Hindlimb muscle (tissue), 1 donor: Measurements from ENCODE around the gene ARHGEF2. TPM values are rescaled to one million over a fixed set of nuclear protein-coding genes. Genes with fewer than 3 reads are reported as not detected.

Experiments used
- DNase-seq: peaks from one replicate; pipeline ENCODE4 v3.0.0-alpha.2; 2013
- polyA plus RNA-seq: library from polyadenylated mRNA; unstranded; fragments of 120-200 nt; gene quantifications from one replicate; pipeline ENCODE4 v1.2.1, GENCODE V29; 2013; ENCODE audit not compliant: insufficient read length

Gene ARHGEF2
- polyA plus RNA-seq, 1 donor: 192 TPM

DNA sequence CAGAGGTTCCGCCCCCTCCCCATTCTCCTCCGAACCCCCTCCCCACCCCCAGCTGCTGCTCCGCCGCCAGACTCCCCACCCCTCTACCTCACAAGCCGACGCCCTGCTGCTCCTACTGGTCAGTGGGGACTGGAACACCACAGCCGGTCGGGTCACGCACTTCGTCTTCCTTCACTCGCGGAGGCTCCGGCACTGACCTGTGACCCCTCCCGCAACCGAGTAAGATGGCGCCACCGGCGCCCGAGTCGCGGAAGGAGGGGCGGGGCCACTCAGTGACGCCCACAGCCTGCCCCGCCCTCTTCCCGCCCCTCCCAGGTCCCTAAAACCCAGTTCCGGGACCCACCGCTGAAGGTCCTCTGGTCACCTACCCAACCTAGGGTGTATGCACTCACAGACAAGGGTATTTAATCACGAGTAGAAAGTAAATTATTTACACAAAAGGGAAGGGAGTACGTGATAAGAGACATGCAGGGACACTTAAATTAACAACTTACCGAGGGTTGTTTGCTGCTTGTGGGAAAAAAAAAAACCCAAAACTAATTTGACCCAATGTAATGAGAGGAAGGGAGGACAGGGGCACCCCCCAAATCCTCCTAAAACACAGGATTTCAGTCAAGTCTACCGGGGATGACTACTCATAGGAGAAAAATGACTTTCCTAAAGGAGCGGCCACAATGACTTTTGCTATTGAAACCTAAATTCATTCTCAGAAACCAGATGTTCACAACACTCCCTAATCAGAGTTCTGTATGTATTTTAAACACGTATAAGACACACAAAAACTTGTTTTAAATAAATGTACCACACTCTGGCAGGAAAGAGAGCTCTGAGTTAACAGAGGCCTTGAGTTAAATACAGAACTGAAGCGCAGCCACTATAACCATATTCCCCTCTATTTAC, 66.9 kb downstream of the ARHGEF2 start, which contains the start of gene RIT1:
Gene RIT1, minus strand, starts transcription at position 194 of the 900 bp plus-strand sequence. CDS start 588 bp downstream, outside the sequence.
- peak; percentile 89 for DNase-seq

DNA sequence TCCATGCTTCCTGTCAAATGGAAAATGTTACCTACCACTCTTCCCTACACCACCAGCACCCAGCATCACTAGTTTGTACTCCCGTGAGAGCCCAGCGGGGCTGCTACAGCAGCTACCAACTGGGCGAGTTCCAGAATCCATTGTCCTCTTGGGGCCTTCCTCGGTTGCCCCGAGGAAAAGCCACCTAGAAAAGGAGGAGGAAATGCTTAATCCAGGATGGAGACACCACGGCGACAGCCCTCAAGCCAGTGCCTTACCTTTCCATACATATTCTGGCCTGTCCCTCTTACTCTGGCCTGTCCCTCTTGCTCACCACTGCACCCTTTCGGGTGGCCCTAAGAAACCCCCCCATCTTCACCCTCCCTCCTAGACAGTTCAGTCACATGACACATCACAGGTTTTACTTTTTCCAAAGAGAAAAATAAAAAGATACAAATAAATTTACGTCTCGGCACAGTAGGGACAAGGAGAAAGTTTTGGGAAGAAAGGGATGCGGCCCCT, 67.7 kb downstream of the ARHGEF2 start:
- peak; percentile 23 for DNase-seq

DNA sequence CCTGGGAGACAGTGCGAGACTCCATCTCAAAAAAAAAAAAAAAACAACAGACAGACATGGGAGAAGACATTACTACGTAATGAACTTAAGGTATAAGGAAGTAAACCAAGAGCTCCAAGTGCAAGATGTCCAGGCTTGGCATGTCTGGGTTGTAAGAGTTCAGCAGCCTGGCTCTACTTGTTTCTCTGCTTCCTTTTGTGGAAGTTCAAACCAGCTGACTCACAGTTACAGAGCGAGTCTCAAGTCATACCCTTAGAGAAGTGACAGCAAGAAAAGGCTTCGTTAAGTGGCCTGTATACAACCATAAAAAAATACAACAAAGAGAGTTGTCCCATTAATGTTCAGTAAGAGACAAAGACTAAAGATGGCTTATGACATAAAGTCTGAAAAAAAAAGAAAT, 68.5 kb downstream of the ARHGEF2 start:
- no peak for DNase-seq

DNA sequence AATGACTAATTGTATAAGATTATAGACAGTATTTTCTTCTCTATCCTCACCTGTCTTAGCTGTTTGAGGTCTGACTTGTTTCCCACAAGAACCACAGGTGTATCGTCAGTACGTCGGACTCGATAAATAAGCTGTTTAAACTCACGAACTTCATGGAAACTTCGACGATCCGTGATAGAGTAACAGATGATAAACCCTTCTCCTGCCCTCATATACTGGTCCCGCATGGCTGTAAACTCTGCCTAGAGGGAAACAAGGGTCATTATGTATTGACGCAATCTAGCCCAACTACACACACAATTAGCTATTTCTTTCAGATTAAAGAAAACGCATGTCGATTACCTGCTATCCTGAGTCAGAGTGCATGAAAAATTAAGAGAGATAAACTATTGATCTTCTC, 74.1 kb downstream of the ARHGEF2 start:
- DNase-seq: no peak

DNA sequence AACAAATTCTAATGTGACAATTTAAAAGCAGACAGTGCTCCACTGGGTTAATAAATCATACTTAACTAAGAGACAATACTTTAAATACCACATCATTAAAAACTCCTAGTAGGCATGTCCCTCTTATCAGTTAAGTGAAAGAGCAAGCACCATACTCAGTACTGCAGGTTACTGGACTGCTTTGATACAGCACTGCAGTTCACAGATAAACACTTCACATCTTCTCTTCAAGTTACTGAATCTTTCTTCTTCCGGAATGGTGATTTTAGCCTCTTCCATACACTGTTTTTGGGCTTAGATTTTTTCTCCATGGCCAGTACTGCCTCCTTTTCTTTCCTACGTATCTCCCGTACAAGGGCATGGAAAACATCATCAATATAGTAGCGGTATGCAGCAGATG, 78.2 kb downstream of the ARHGEF2 start:
- no peak for DNase-seq

DNA sequence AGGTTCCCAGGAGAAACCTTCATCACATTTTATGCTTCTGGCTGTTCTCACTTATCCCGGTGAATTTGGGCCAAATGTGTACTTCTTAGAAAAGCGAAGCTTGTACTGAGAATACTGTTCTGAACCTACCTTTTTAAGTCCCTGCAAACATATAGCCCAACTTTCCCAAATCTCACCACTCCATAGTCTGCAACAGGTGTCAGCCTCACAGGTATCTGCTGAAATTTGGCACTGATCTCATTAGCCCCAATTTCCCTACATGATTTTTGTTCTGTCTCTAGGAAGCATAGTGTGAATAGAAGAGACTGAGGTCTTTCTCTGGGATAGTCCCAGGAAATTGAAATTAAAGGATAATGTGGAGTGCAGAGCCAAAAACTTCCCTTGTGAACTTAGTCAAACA, 78.7 kb downstream of the ARHGEF2 start:
- DNase-seq: no peak

DNA sequence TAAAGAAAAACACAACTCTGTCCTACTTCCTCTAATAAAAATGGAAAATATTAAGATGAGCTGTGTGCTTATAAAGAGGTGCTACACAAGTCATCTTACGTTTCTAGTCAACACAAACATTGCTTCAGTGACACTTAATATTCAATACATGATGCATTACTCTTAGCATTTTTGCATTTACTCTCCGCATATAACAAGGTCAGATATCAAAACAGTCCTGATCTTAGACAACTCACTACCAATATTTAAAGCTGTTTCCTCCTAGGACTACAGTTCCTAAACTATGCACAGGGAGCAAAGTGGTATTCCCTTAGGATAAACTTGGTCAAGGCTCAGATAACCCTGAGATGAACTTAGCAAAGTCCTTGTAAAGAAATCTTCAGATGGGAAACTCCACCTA, 79.5 kb downstream of the ARHGEF2 start:
- no peak for DNase-seq

DNA sequence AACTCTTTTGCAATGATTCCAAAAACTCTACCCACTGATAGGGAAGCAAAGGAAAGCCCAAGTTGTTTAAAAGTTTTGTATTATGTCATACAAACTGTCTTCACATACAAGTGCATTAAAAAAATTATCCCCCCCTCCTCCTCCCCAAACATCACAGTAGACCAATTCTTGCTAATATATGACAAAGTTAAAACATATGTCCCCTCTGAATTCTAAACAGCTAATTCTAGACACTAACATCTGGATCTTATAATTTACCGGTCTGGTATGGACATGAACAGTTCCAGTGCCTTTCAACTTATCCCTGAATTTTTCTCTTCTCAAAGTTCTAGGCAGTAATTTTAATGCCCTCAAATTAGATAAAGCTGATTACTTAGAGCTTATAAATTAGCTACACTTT, 80.6 kb downstream of the ARHGEF2 start:
- DNase-seq: no peak

Other genes starting within 250 kb of the ARHGEF2 start
- gene GON4L, start 121.3 kb downstream of the ARHGEF2 start, polyA plus RNA-seq: 35.8 TPM
- gene SYT11, start 119.0 kb downstream of the ARHGEF2 start, polyA plus RNA-seq: 12.9 TPM
- 23.4 TPM for gene RIT1, start 67.2 kb downstream of the ARHGEF2 start, polyA plus RNA-seq
- 36.6 TPM for gene KHDC4, start 44.1 kb downstream of the ARHGEF2 start, polyA plus RNA-seq
- gene RXFP4, start 36.9 kb downstream of the ARHGEF2 start, polyA plus RNA-seq: 0.36 TPM
- gene SSR2, start 42.4 kb upstream of the ARHGEF2 start, polyA plus RNA-seq: 206 TPM
- gene UBQLN4, start 75.3 kb upstream of the ARHGEF2 start, polyA plus RNA-seq: 49.4 TPM
- gene LAMTOR2, start 76.2 kb upstream of the ARHGEF2 start, polyA plus RNA-seq: 40.8 TPM
- gene RAB25, start 82.6 kb upstream of the ARHGEF2 start, polyA plus RNA-seq: 1.0 TPM
- gene MEX3A, start 103.9 kb upstream of the ARHGEF2 start, polyA plus RNA-seq: 22.5 TPM
- 319 TPM for gene LMNA, start 136.2 kb upstream of the ARHGEF2 start, polyA plus RNA-seq
- 4.8 TPM for gene SEMA4A, start 175.0 kb upstream of the ARHGEF2 start, polyA plus RNA-seq
- 11.3 TPM for gene SLC25A44, start 215.6 kb upstream of the ARHGEF2 start, polyA plus RNA-seq
- 42.3 TPM for gene PMF1, start 234.5 kb upstream of the ARHGEF2 start, polyA plus RNA-seq